Measurements from ENCODE around the gene LRRC34. TPM values are rescaled to one million over a fixed set of nuclear protein-coding genes. Genes with fewer than 3 reads are reported as not detected.

Gene LRRC34
- total RNA-seq, 2 experiments from 2014 or later = 2.8 to 2.9 TPM

- no peaks in the 10 kb centered on the region for H3K27me3 Mint-ChIP-seq
- peaks cover 10% of the 10 kb centered on the region for H3K9me3 Mint-ChIP-seq
- intact Hi-C loops (cut with micrococcal nuclease) = loop anchor here (1.0 to 5.0 kb wide), 3 partner anchors 155 to 546 kb away; partner anchors contain the start of genes SEC62 and SKIL
- peak overlapping the region; percentile 75 for H3K4me3 Mint-ChIP-seq
- no peaks in the 10 kb centered on the region for H3K36me3 Mint-ChIP-seq
- DNase-seq = peak; percentile 14
- ChIA-PET CTCF (interaction anchor here (1.2 to 1.5 kb wide), 3 partner anchors 15 to 187 kb away, joined by 3 read pairs; no protein-coding TSS in a partner anchor), POLR2A (interaction anchor here (1.7 kb wide), 1 partner anchor 38 kb away, joined by 4 read pairs; the partner anchor contains the start of gene MYNN)
- H3K4me1 Mint-ChIP-seq (ENCODE audit: low read depth) = peaks cover 19% of the 10 kb centered on the region
- no peak overlapping the region for H3K27ac Mint-ChIP-seq
These were observed 923 bp downstream of the LRRC34 start for GRCh38 chr3:169811631-169812331.

GRCh38 chr3:169809230-169809795, 3.4 kb downstream of the LRRC34 start:
- ChIA-PET CTCF (interaction anchor here (0.7 kb wide), 1 partner anchor 426 kb away, joined by 3 read pairs; no protein-coding TSS in a partner anchor), POLR2A (interaction anchor here (0.6 to 1.1 kb wide), 2 partner anchors 37 to 372 kb away, joined by 3 to 4 read pairs; partner anchors contain the start of gene PHC3)
- Mint-ChIP-seq H3K36me3 (no peaks in the 10 kb centered on the region), H3K4me1 (ENCODE audit: low read depth) (peaks cover 18% of the 10 kb centered on the region), H3K27ac (no peak overlapping the region), H3K4me3 (no peak overlapping the region), H3K9me3 (no peaks in the 10 kb centered on the region), H3K27me3 (no peaks in the 10 kb centered on the region)
- no peak for DNase-seq
- intact Hi-C loops (cut with micrococcal nuclease) = no loop called here

- Mint-ChIP-seq H3K36me3 (peaks cover 4% of the 10 kb centered on the region), H3K9me3 (no peaks in the 10 kb centered on the region), H3K4me3 (no peak overlapping the region), H3K27me3 (no peaks in the 10 kb centered on the region), H3K4me1 (ENCODE audit: low read depth) (no peaks in the 10 kb centered on the region), H3K27ac (no peak overlapping the region)
- no peak for DNase-seq
- ChIA-PET POLR2A (no interaction called here), CTCF (no interaction called here)
- intact Hi-C loops (cut with micrococcal nuclease) = no loop called here
These were observed 8.0 kb downstream of the LRRC34 start for GRCh38 chr3:169804681-169805080.

- Mint-ChIP-seq H3K36me3 (peaks cover 7% of the 10 kb centered on the region), H3K9me3 (no peaks in the 10 kb centered on the region), H3K4me3 (no peak overlapping the region), H3K27ac (no peak overlapping the region), H3K4me1 (ENCODE audit: low read depth) (peaks cover 3% of the 10 kb centered on the region), H3K27me3 (no peaks in the 10 kb centered on the region)
- no peak for DNase-seq
- intact Hi-C loops (cut with micrococcal nuclease) = no loop called here
- CTCF ChIA-PET = no interaction called here
- POLR2A ChIA-PET = no interaction called here
These were observed 20.3 kb downstream of the LRRC34 start for GRCh38 chr3:169792359-169792758.

- DNase-seq = no peak
- Mint-ChIP-seq H3K36me3 (peaks cover 16% of the 10 kb centered on the region), H3K4me1 (ENCODE audit: low read depth) (peaks cover 2% of the 10 kb centered on the region), H3K27ac (no peak overlapping the region), H3K4me3 (no peak overlapping the region), H3K27me3 (no peaks in the 10 kb centered on the region), H3K9me3 (no peaks in the 10 kb centered on the region)
- ChIA-PET CTCF (no interaction called here), POLR2A (no interaction called here)
- intact Hi-C loops (cut with micrococcal nuclease) = no loop called here
These were observed 21.8 kb downstream of the LRRC34 start for GRCh38 chr3:169790687-169791429.

GRCh38 chr3:169790219-169790618, 22.5 kb downstream of the LRRC34 start:
- no peak overlapping the region for H3K27ac Mint-ChIP-seq
- H3K4me1 Mint-ChIP-seq (ENCODE audit: low read depth) = peaks cover 2% of the 10 kb centered on the region
- POLR2A ChIA-PET = no interaction called here
- no peak for DNase-seq
- CTCF ChIA-PET = no interaction called here
- no peaks in the 10 kb centered on the region for H3K27me3 Mint-ChIP-seq
- intact Hi-C loops (cut with micrococcal nuclease) = no loop called here
- no peaks in the 10 kb centered on the region for H3K9me3 Mint-ChIP-seq
- peaks cover 19% of the 10 kb centered on the region for H3K36me3 Mint-ChIP-seq
- no peak overlapping the region for H3K4me3 Mint-ChIP-seq

GRCh38 chr3:169787791-169788190, 24.9 kb downstream of the LRRC34 start:
- peaks cover 2% of the 10 kb centered on the region for H3K4me1 Mint-ChIP-seq (ENCODE audit: low read depth)
- H3K36me3 Mint-ChIP-seq = peaks cover 21% of the 10 kb centered on the region
- H3K27ac Mint-ChIP-seq = no peak overlapping the region
- CTCF ChIA-PET = no interaction called here
- no peak overlapping the region for H3K4me3 Mint-ChIP-seq
- H3K9me3 Mint-ChIP-seq = no peaks in the 10 kb centered on the region
- DNase-seq = no peak
- POLR2A ChIA-PET = no interaction called here
- H3K27me3 Mint-ChIP-seq = no peaks in the 10 kb centered on the region
- intact Hi-C loops (cut with micrococcal nuclease) = no loop called here

- intact Hi-C loops (cut with micrococcal nuclease) = no loop called here
- H3K36me3 Mint-ChIP-seq = peaks cover 25% of the 10 kb centered on the region
These were observed 25.6 kb downstream of the LRRC34 start for GRCh38 chr3:169787120-169787519.

GRCh38 chr3:169781209-169781855, 31.4 kb downstream of the LRRC34 start:
- Mint-ChIP-seq H3K27me3 (no peaks in the 10 kb centered on the region), H3K9me3 (no peaks in the 10 kb centered on the region), H3K36me3 (peaks cover 49% of the 10 kb centered on the region), H3K27ac (peak overlapping the region; percentile 6), H3K4me1 (ENCODE audit: low read depth) (peaks cover 30% of the 10 kb centered on the region), H3K4me3 (no peak overlapping the region)
- intact Hi-C loops (cut with micrococcal nuclease) = no loop called here
- no peak for DNase-seq
- ChIA-PET POLR2A (no interaction called here), CTCF (no interaction called here)

More at GRCh38 chr3:169787120-169787519, 25.6 kb downstream of the LRRC34 start:
- CTCF ChIA-PET = no interaction called here
- no peaks in the 10 kb centered on the region for H3K9me3 Mint-ChIP-seq
- DNase-seq = no peak
- no peak overlapping the region for H3K4me3 Mint-ChIP-seq
- POLR2A ChIA-PET = no interaction called here
- no peak overlapping the region for H3K27ac Mint-ChIP-seq
- H3K4me1 Mint-ChIP-seq (ENCODE audit: low read depth) = peaks cover 2% of the 10 kb centered on the region
- H3K27me3 Mint-ChIP-seq = no peaks in the 10 kb centered on the region

GRCh38 chr3:169780742-169781141, 32.0 kb downstream of the LRRC34 start:
- intact Hi-C loops (cut with micrococcal nuclease) = no loop called here
- Mint-ChIP-seq H3K4me3 (no peak overlapping the region), H3K27ac (peak overlapping the region; percentile 6), H3K9me3 (no peaks in the 10 kb centered on the region), H3K27me3 (no peaks in the 10 kb centered on the region), H3K36me3 (peaks cover 48% of the 10 kb centered on the region), H3K4me1 (ENCODE audit: low read depth) (peaks cover 36% of the 10 kb centered on the region)
- no peak for DNase-seq
- CTCF ChIA-PET = interaction anchor here (0.6 kb wide), 1 partner anchor 187 kb away, joined by 3 read pairs; no protein-coding TSS in a partner anchor
- POLR2A ChIA-PET = no interaction called here

GRCh38 chr3:169777822-169778221, 34.9 kb downstream of the LRRC34 start:
- no peak for DNase-seq
- intact Hi-C loops (cut with micrococcal nuclease) = no loop called here
- ChIA-PET CTCF (no interaction called here), POLR2A (no interaction called here)
- Mint-ChIP-seq H3K27ac (no peak overlapping the region), H3K4me1 (ENCODE audit: low read depth) (peaks cover 54% of the 10 kb centered on the region), H3K27me3 (no peaks in the 10 kb centered on the region), H3K4me3 (no peak overlapping the region), H3K9me3 (no peaks in the 10 kb centered on the region), H3K36me3 (peaks cover 51% of the 10 kb centered on the region)

GRCh38 chr3:169774186-169774585, 38.5 kb downstream of the LRRC34 start:
- ChIA-PET CTCF (interaction anchor here (0.6 kb wide), 1 partner anchor 24 kb away, joined by 3 read pairs; no protein-coding TSS in a partner anchor), POLR2A (interaction anchor here (0.7 to 3.5 kb wide), 3 partner anchors 11 to 407 kb away, joined by 3 to 34 read pairs (median 3); partner anchors contain the start of genes PHC3, SEC62 and TERC)

More at GRCh38 chr3:169774186-169774585, 38.5 kb downstream of the LRRC34 start:
- Mint-ChIP-seq H3K4me3 (peak overlapping the region; percentile 96), H3K4me1 (ENCODE audit: low read depth) (peaks cover 44% of the 10 kb centered on the region), H3K36me3 (peaks cover 31% of the 10 kb centered on the region), H3K27me3 (no peaks in the 10 kb centered on the region), H3K9me3 (no peaks in the 10 kb centered on the region), H3K27ac (peak overlapping the region; percentile 97)
- no peak for DNase-seq
- intact Hi-C loops (cut with micrococcal nuclease) = no loop called here

Data from activated CD4-positive, alpha-beta memory T cell treated with anti-CD3 and anti-CD28 coated beads for 36 hours (primary cell).